GM18873 (cell line): ENCODE results near the gene CCR6.

Experiments
- ATAC-seq: cut with Tn5 transposase; IDR thresholded peaks from one replicate; pipeline ENCODE4 v1.9.1; 2021; ENCODE audit warnings: mild to moderate bottlenecking, moderate library complexity, moderate number of reproducible peaks; ENCODE audit not compliant: unreplicated experiment, low FRiP score

The CCR6 gene

GRCh38 chr6:167118839-167119238, 4.1 kb upstream of the CCR6 start:
- ATAC-seq = no peak

- no peak for ATAC-seq
Measured at GRCh38 chr6:167119670-167120582, 3.0 kb upstream of the CCR6 start.

GRCh38 chr6:167120583-167120903, 2.4 kb upstream of the CCR6 start:
- no peak for ATAC-seq

DNA sequence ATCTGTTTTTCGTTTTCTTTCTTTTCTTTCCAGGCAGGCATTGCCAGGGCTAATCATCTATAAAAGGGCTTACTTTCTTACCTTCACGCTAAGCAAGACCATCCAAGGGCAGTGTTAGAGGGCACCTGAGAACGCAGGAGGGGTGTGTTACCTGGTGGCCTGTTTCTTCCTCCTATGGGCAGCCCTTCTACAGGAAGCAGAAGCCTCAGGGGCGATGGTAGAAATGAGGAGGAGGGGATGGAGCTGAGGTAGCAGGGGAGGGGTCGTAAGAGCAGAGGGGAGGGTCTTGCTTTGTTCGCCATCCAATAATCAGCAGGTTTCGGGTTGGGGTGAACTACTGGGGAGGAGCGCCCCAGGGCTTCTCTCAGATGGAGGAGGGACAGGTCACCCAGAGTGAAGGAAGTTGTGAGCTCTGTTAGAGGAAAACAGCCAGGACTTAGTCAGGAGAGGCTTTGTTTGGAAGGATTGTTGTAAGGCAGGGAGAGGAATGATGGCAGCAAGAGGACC, 1.5 kb upstream of the CCR6 start:
- no peak for ATAC-seq

GRCh38 chr6:167122041-167122826, 662 bp upstream of the CCR6 start:
- no peak for ATAC-seq

DNA sequence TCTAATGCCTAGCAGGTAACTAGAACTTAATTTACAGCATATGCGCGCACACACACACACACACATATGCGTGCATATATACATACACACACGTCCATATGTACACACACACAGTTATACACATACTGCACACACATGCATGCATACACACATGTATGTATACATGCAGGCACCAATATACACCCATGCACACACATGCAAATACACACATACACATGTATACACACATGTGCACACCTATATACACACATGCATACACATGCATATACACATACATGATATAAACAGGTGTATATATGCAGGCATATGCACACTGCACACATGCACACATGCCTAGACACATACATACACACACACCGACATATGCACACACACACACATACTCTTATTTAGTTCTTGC, 1.9 kb downstream of the CCR6 start:
- no peak for ATAC-seq

DNA sequence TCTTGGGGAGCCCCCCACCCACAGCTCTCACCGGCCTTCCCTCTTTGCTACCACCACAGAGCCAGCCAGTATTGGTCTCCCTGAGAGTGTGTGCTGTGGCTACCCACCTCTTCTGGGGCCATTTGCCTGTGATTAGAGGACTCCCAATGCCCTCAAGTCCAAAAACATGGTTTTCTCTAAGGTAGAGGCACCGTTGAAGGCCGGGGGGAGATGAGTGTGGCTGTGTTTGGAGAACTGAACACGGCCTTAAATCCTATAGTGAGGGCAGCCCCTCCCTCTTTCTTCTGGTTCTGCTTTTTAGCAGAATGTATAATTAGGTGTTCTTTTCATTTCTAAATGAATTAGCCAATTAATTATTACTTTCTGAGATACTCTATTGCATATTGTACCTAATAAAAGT, 2.5 kb downstream of the CCR6 start:
- ATAC-seq = no peak

DNA sequence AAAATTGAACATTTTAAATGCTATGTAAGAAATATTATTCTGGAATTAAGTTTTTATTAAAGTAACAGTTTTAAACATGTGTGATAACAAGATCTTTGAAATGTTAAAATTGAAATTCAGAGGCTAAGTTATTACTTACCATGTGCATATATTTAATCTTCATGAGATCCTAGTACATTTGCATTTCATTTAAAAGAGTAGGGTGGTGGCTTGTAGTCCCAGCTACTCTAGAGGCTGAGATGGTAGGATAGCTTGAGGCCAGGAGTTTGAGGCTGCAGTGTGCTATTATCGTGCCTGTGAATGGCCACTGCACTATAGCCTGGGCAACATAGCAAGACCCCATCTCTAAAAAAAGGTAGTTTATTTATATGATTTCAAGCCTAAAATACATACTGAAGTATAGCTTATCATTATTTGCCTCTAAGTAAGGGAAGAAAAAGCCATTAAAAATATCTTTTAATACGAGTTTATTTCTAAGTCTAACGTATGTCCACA, 3.0 kb downstream of the CCR6 start:
- ATAC-seq = no peak

GRCh38 chr6:167127785-167128531, 5.1 kb downstream of the CCR6 start:
- ATAC-seq = peak; percentile 37

GRCh38 chr6:167129159-167129558, 6.3 kb downstream of the CCR6 start:
- no peak for ATAC-seq

- no peak for ATAC-seq
Measured at GRCh38 chr6:167129562-167129961, 6.7 kb downstream of the CCR6 start.

- peak; percentile 38 for ATAC-seq
Measured at GRCh38 chr6:167130008-167130677, 7.2 kb downstream of the CCR6 start.

DNA sequence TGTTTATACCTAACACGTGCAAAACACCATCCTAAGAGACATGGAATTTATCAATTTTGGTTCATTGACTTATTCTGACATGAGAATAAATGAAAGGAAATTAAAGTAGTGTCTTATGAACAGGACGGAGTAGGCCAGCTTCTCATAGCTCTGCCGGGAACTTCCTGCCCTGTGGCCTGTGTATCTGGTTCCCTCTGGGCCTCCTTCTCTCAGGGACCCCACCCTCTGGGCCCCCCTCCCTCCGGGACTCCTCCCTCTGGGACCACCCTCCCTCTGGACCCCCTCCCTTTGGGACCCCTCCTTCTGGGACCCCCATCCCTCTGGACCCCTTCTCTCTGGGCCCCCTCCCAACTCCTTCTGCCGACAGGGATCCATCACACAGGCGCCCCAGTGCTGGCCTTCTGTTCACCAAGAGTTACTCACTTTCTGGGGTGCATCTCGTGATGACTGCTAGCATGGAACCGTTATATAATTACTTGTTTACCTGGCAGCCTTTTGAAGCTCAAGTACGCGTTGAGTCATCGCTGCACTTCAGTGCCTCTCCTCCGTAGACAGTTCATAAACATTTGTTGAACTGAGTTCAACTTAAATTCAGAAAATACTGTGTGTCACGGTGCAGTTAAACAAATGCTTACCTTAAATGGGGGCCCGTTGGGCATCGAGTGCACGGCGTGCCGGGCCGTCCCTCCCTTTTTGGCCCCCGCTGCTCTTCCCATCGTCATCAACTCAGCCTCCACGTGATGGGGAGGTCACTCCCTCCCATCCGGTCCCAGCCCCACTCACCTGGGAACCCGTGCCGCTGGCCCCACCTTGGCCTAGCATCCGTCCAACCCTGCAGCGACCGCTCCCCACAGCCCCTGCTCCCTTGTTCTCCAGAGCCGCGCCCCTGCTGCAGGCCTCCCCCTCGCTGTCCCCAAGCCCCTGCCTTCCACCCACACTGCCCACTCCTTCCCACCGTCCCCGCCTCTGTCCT, 8.1 kb downstream of the CCR6 start:
- no peak for ATAC-seq

DNA sequence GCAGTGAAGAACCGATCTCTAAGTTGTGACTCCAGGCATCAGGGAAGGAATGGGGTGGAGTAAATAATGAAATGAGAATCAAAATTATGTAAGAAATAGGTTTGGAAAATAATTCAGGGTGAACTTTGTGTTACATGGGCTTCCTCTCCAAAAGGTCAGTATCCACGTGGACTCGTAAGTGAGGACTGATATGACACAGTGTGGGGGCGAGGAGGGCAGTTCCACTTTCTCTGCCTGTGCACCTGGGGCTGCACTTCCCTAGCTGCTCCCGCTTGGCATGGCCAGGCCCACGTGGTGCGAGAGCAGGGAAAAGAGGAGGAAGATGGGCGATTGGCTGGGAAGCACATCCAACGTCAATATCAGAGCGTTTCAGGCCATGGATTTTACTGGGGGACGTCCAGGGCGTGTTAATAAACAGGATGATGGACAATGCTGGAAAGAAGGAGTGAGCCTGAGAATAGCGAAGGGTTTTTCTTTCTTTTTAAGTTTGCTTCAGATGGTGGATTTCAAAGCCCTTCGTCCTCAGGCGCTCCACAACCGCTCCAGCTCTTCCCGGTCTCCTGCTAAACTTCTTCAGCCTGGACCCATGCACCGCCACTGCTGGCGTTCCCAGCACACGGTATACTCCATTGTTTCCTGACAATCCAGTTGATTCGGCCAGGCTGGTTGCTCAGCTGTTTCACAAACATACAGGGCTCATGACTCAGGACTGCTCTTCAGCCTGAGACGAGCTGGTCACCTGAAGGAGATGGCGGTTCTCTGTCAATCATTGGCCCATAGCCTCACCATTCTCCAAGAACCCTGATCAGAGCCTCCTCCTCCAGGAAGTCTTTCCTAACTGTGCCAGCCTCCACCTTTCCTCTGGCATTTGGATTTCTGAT, 11.8 kb downstream of the CCR6 start:
- ATAC-seq = no peak

DNA sequence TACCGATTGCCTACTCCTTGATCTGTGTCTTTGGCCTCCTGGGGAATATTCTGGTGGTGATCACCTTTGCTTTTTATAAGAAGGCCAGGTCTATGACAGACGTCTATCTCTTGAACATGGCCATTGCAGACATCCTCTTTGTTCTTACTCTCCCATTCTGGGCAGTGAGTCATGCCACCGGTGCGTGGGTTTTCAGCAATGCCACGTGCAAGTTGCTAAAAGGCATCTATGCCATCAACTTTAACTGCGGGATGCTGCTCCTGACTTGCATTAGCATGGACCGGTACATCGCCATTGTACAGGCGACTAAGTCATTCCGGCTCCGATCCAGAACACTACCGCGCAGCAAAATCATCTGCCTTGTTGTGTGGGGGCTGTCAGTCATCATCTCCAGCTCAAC, 13.5 kb downstream of the CCR6 start:
- no peak for ATAC-seq

DNA sequence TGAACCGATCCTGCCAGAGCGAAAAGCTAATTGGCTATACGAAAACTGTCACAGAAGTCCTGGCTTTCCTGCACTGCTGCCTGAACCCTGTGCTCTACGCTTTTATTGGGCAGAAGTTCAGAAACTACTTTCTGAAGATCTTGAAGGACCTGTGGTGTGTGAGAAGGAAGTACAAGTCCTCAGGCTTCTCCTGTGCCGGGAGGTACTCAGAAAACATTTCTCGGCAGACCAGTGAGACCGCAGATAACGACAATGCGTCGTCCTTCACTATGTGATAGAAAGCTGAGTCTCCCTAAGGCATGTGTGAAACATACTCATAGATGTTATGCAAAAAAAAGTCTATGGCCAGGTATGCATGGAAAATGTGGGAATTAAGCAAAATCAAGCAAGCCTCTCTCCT, 14.2 kb downstream of the CCR6 start:
- ATAC-seq = no peak

GRCh38 chr6:167137881-167138280, 15.0 kb downstream of the CCR6 start:
- no peak for ATAC-seq

DNA sequence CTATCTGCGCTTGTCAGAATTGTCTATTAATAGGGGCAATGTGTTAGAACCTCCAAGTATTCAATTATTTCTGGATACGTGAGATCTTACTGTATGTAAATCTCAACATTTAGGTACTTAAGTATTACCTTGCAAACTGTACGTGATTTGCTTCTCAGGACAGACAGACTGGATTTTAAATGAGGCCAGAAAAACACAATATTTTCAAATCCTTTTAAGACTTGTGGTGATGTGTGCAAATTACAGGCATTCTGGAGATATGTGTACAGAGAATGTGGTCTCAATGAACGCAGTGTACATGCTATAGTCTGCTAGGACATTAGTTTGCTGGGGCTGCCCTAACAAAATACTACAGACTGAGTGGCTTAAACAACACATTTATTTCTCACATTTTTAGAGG, 16.9 kb downstream of the CCR6 start:
- ATAC-seq = no peak
